H1 (cell line): ENCODE results near the gene CDKN2A.
"Not testable (repeated sequence)": the region's sequence is repeated elsewhere in the genome, so short reads cannot be mapped to it uniquely, and the experiment has no call there.

ENCODE experiments used
- ASH2L ChIP-seq: fragments of 200-600, 300-600 bp; sonication (generic); IDR thresholded peaks from one replicate; pipeline ENCODE4 v1.7.1; 2017; ENCODE audit warnings: low read length
- CBX5 ChIP-seq: fragments of 300-800, 300-1000 bp; sonication (generic); IDR thresholded peaks from 2 replicates; pipeline ENCODE4 v1.7.1; 2016; ENCODE audit warnings: antibody characterized with exemption, low read length, low read depth
- CHD1 ChIP-seq: IDR thresholded peaks from 2 replicates; pipeline ENCODE4 v1.6.1; 2012; ENCODE audit warnings: low read depth, low read length, improper control_type of control experiment
- CHD2 ChIP-seq: IDR thresholded peaks from 2 replicates; pipeline ENCODE4 v1.6.1; 2012; ENCODE audit warnings: low read length, improper control_type of control experiment
- CTCF ChIP-seq, 3 experiments: IDR thresholded peaks; 1 replicate in 2 of 3; 2 replicates in 1 of 3; pipeline versions ENCODE4 v1.5.1 to v1.6.1; 2011; ENCODE audit warnings: low read length in 3 of 3, mild to moderate bottlenecking in 3 of 3, inconsistent platforms in 2 of 3, low read depth in 1 of 3, moderate library complexity in 1 of 3; ENCODE audit not compliant: insufficient read depth in 1 of 3; ENCODE audit errors: control extremely low read depth in 1 of 3
- PHF8 ChIP-seq: fragments of 200-600 bp; sonication (generic); conservative IDR thresholded peaks from 2 replicates; pipeline ENCODE4 v1.7.1; 2012; ENCODE audit warnings: low read depth, mild to moderate bottlenecking, inconsistent platforms, low read length, moderate library complexity
- RAD21 ChIP-seq, 2 experiments: IDR thresholded peaks in 1 of 2; conservative IDR thresholded peaks in 1 of 2; 2 replicates each; pipeline ENCODE4 v1.6.1; 2011; ENCODE audit warnings: low read depth in 2 of 2, low read length in 2 of 2, improper control_type of control experiment in 1 of 2, inconsistent platforms in 1 of 2, mild to moderate bottlenecking in 1 of 2, moderate library complexity in 1 of 2
- RXRA ChIP-seq: IDR thresholded peaks from 2 replicates; pipeline ENCODE4 v1.6.1; 2011; ENCODE audit warnings: low read depth, mild to moderate bottlenecking, low read length, moderate library complexity; ENCODE audit not compliant: insufficient read depth
- SIRT6 ChIP-seq: IDR thresholded peaks from one replicate; pipeline ENCODE4 v1.7.1; 2012; ENCODE audit warnings: low read length, inconsistent platforms
- TEAD4 ChIP-seq: IDR thresholded peaks from 2 replicates; pipeline ENCODE4 v1.6.1; 2012; ENCODE audit warnings: low read depth, low read length, inconsistent platforms, mixed read lengths

- not testable (repeated sequence) for TF ChIP-seq CTCF (IDR thresholded peaks at IDR 0.05; ENCODE audit: control extremely low read depth in 1 of 3, insufficient read depth in 1 of 3, low read depth in 1 of 3, low read length in 3 of 3); SIRT6; CHD1; PHF8; CHD2; CBX5; ASH2L; RAD21 (IDR thresholded peaks at IDR 0.05 in 1 of 2, conservative IDR thresholded peaks at IDR 0.05 in 1 of 2; ENCODE audit: low read depth in 2 of 2, low read length in 2 of 2); TEAD4; RXRA
Measured at GRCh38 chr9:21959268-21959667, 34.9 kb downstream of the CDKN2A start.
